ENCODE results near the gene KCNJ16.

GRCh38 chr17:70070305-70071027 is 4.6 kb upstream of the KCNJ16 start:
- TF ChIP-seq CTCF (conservative IDR thresholded peaks at IDR 0.05; ENCODE audit: low read depth, low read length) (no peak), EZH2 (IDR thresholded peaks at IDR 0.05; ENCODE audit: borderline replicate concordance, low read depth, low read length, poor library complexity, severe bottlenecking) (no peak)

All from A673 (cell line).